ENCODE data around the gene ADGRV1.

DNA sequence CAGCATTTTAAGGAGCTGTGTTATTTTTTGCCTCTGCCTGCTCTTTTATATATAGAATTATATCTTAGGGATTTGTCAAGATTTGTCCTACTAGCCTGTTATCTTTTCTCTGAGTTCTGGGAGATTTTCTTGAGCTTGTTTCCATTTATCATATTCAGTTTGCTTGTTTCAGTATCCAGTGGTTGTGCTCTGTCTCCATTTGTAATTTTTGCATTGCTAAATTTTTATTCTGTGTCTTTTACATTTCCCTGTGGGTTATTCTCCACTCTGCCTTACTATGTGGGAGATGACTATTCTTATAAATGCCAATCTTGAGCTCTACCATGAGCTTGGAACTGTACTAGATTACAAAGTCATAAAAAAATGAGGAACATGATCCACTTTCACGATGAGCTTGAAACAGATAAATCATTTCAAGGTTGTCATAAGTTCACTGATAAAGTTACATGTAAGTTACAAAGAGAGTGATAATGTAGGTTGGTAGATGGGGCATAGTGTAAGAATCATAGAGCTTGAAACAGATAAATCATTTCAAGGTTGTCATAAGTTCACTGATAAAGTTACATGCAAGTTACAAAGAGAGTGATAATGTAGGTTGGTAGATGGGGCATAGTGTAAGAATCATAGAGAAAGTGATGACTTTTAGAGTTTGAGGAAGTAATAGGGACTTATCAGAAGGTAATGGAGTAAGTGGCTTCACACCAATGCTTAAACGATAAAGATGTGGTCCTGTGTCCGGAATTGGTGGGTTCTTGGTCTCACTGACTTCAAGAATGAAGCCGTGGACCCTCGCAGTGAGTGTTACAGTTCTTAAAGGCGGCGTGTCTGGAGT, 287.3 kb downstream of the ADGRV1 start:
- no peak for TF ChIP-seq POLR2AphosphoS5 (IDR thresholded peaks at IDR 0.05; ENCODE audit: control insufficient read depth, insufficient read depth, low read depth, low read length)
- TF ChIP-seq, protein P1, sequence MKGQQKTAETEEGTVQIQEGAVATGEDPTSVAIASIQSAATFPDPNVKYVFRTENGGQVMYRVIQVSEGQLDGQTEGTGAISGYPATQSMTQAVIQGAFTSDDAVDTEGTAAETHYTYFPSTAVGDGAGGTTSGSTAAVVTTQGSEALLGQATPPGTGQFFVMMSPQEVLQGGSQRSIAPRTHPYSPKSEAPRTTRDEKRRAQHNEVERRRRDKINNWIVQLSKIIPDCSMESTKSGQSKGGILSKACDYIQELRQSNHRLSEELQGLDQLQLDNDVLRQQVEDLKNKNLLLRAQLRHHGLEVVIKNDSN (CRISPR knock-in tag; IDR thresholded peaks at IDR 0.05) = no peak

All from K562 (cell line).